HG03439 (cell line): ENCODE data around the gene SPARC.
"Not testable (repeated sequence)": the region's sequence is repeated elsewhere in the genome, so short reads cannot be mapped to it uniquely, and the experiment has no call there.

Experiments used
- ATAC-seq: cut with Tn5 transposase; IDR thresholded peaks from one replicate; pipeline ENCODE4 v1.9.1; 2021; ENCODE audit warnings: mild to moderate bottlenecking, moderate library complexity; ENCODE audit not compliant: unreplicated experiment

Gene SPARC

GRCh38 chr5:151700820-151701219 lies 14.1 kb upstream of the SPARC start:
- ATAC-seq: no peak

- no peak for ATAC-seq
Observed at GRCh38 chr5:151700296-151700695, 13.6 kb upstream of the SPARC start.

- no peak for ATAC-seq
Observed at GRCh38 chr5:151699071-151699901, 12.6 kb upstream of the SPARC start.

- not testable (repeated sequence) for ATAC-seq
Observed at GRCh38 chr5:151698081-151698480, 11.4 kb upstream of the SPARC start.

GRCh38 chr5:151697452-151697851 lies 10.7 kb upstream of the SPARC start:
- no peak for ATAC-seq

- ATAC-seq: no peak
Observed at GRCh38 chr5:151696470-151697061, 9.9 kb upstream of the SPARC start.

GRCh38 chr5:151695464-151695863 lies 8.7 kb upstream of the SPARC start:
- no peak for ATAC-seq

- no peak for ATAC-seq
Observed at GRCh38 chr5:151694035-151694485, 7.3 kb upstream of the SPARC start.

GRCh38 chr5:151692312-151692711 lies 5.6 kb upstream of the SPARC start:
- ATAC-seq: no peak

- no peak for ATAC-seq
Observed at GRCh38 chr5:151691706-151692105, 5.0 kb upstream of the SPARC start.

GRCh38 chr5:151689591-151689990 lies 2.9 kb upstream of the SPARC start:
- not testable (repeated sequence) for ATAC-seq

- no peak for ATAC-seq
Observed at GRCh38 chr5:151688436-151688835, 1.7 kb upstream of the SPARC start.

- ATAC-seq: no peak
Observed at GRCh38 chr5:151685749-151686673, 704 bp downstream of the SPARC start.

- no peak for ATAC-seq
Observed at GRCh38 chr5:151684690-151685361, 1.9 kb downstream of the SPARC start.

GRCh38 chr5:151683986-151684588 lies 2.6 kb downstream of the SPARC start:
- no peak for ATAC-seq

GRCh38 chr5:151683444-151683843 lies 3.3 kb downstream of the SPARC start:
- ATAC-seq: no peak

- no peak for ATAC-seq
Observed at GRCh38 chr5:151682751-151683331, 3.9 kb downstream of the SPARC start.

- ATAC-seq: no peak
Observed at GRCh38 chr5:151682240-151682639, 4.5 kb downstream of the SPARC start.

- ATAC-seq: no peak
Observed at GRCh38 chr5:151680944-151681427, 5.7 kb downstream of the SPARC start.

GRCh38 chr5:151680156-151680505 lies 6.6 kb downstream of the SPARC start:
- not testable (repeated sequence) for ATAC-seq
